A549 (cell line): ENCODE data around the gene RASL11B.

ENCODE experiments used
- BHLHE40 ChIP-seq: IDR thresholded peaks from 2 replicates; pipeline ENCODE4 v1.6.1; 2012; ENCODE audit warnings: low read depth, low read length, inconsistent platforms
- CEBPB ChIP-seq, 2 experiments: fragments of >200 bp in 1 of 2; sonication (Bioruptor Twin) in 1 of 2; formaldehyde crosslinking in 1 of 2; IDR thresholded peaks; 2 replicates each; pipeline ENCODE4 v1.6.1; 2012 to 2016
- CTCF ChIP-seq: fragments of >200 bp; sonication (Bioruptor Twin); formaldehyde crosslinking; IDR thresholded peaks from 3 replicates; pipeline ENCODE4 v1.5.1; 2016
- EP300 ChIP-seq, 2 experiments: fragments of >200 bp; sonication (Bioruptor Twin); formaldehyde crosslinking; IDR thresholded peaks; 2 replicates in 1 of 2; 3 replicates in 1 of 2; pipeline ENCODE4 v1.6.1; 2016 to 2017
- MAFK ChIP-seq: fragments of 450-650 bp; IDR thresholded peaks from 2 replicates; pipeline ENCODE4 v1.6.1; 2014; ENCODE audit not compliant: partially characterized antibody
- MAZ ChIP-seq: fragments of 150-350 bp; IDR thresholded peaks from 2 replicates; pipeline ENCODE4 v1.6.1; 2014; ENCODE audit warnings: antibody characterized with exemption, low read depth, low read length, borderline replicate concordance
- NPAS2 ChIP-seq: fragments of 250-450 bp; sonication (Bioruptor Pico); IDR thresholded peaks from 2 replicates; pipeline ENCODE4 v1.8.0; 2022; ENCODE audit warnings: mild to moderate bottlenecking, moderate library complexity, borderline replicate concordance
- REST ChIP-seq: fragments of 200-600 bp; sonication (generic); IDR thresholded peaks from 2 replicates; pipeline ENCODE4 v1.6.1; 2016; ENCODE audit warnings: antibody characterized with exemption, mild to moderate bottlenecking, moderate library complexity
- RFX5 ChIP-seq: fragments of 450-650 bp; IDR thresholded peaks from 2 replicates; pipeline ENCODE4 v1.7.1; 2014; ENCODE audit warnings: antibody characterized with exemption, mild to moderate bottlenecking, moderate library complexity
- SMC3 ChIP-seq: fragments of >200 bp; sonication (Bioruptor Twin); formaldehyde crosslinking; IDR thresholded peaks from 3 replicates; pipeline ENCODE4 v1.6.1; 2018; ENCODE audit warnings: inconsistent platforms
- TFCP2L1 ChIP-seq: fragments of 250-450 bp; sonication (Bioruptor Pico); IDR thresholded peaks from 2 replicates; pipeline ENCODE4 v1.5.0; 2021; ENCODE audit warnings: mild to moderate bottlenecking
- ZFP36 ChIP-seq: fragments of 450-650 bp; IDR thresholded peaks from 2 replicates; pipeline ENCODE4 v1.6.1; 2014; ENCODE audit warnings: borderline replicate concordance; ENCODE audit not compliant: partially characterized antibody
- ZSCAN20 ChIP-seq: fragments of 250-450 bp; sonication (Bioruptor Pico); IDR thresholded peaks from 2 replicates; pipeline ENCODE4 v1.8.0; 2022; ENCODE audit warnings: mild to moderate bottlenecking, moderate library complexity

- no peak for TF ChIP-seq RFX5
- TF ChIP-seq CTCF: no peak
- no peak for TF ChIP-seq NPAS2 (CRISPR knock-in tag)
- TF ChIP-seq MAFK: no peak
- TF ChIP-seq TFCP2L1 (CRISPR knock-in tag): no peak
- TF ChIP-seq EP300 (IDR thresholded peaks at IDR 0.05): no peak
- no peak for TF ChIP-seq ZSCAN20 (CRISPR knock-in tag)
- no peak for TF ChIP-seq BHLHE40
- TF ChIP-seq REST: no peak
- no peak for TF ChIP-seq ZFP36
- no peak for TF ChIP-seq CEBPB (IDR thresholded peaks at IDR 0.05)
- TF ChIP-seq SMC3: no peak
- no peak for TF ChIP-seq MAZ
Measured at GRCh38 chr4:52863324-52863723, 1.2 kb downstream of the RASL11B start.
